Natural killer cell (primary cell): ENCODE measurements around the gene CSNK2A3. TPM values are rescaled to one million over a fixed set of nuclear protein-coding genes. Genes with fewer than 3 reads are reported as not detected.

Experiments used
- ATAC-seq, 3 donors: fragments of 150-1000 bp in 2 of 3; fragments of 200-7000 bp in 1 of 3; cut with Tn5 transposase; 1 replicate in 1 of 3; 2 replicates in 2 of 3; pipeline ENCODE4 v1.10.0; 2021; ENCODE audit warnings: mild to moderate bottlenecking in 2 of 3, moderate library complexity in 2 of 3
- DNase-seq, 2 donors: peaks; one replicate each; pipeline versions ENCODE4 v3.0.0 to v3.0.0-alpha.2; 2013 to 2021; ENCODE audit warnings: mixed read lengths in 1 of 2
- H3K27ac ChIP-seq: one replicate; pipeline ENCODE4 v1.5.1; 2013; ENCODE audit warnings: mild to moderate bottlenecking, low read length
- H3K27me3 ChIP-seq: one replicate; pipeline ENCODE4 v1.6.1; 2013; ENCODE audit warnings: low read length; ENCODE audit not compliant: control insufficient read depth, insufficient read depth
- H3K36me3 ChIP-seq: one replicate; pipeline ENCODE4 v1.6.1; 2013; ENCODE audit warnings: low read length; ENCODE audit not compliant: control insufficient read depth, insufficient read depth
- H3K4me1 ChIP-seq: one replicate; pipeline ENCODE4 v1.6.1; 2013; ENCODE audit warnings: low read length; ENCODE audit not compliant: control insufficient read depth, insufficient read depth
- H3K4me3 ChIP-seq: one replicate; pipeline ENCODE4 v1.5.1; 2013; ENCODE audit warnings: low read length
- H3K9me3 ChIP-seq: one replicate; pipeline ENCODE4 v1.6.1; 2013; ENCODE audit warnings: low read length; ENCODE audit not compliant: control insufficient read depth, insufficient read depth
- H3K27ac Mint-ChIP-seq, 2 donors: one replicate each; pipeline ENCODE4 v1.8.0; 2022; ENCODE audit warnings: mild to moderate bottlenecking in 2 of 2, mixed read lengths in 2 of 2, moderate library complexity in 1 of 2
- H3K27me3 Mint-ChIP-seq, 2 donors: one replicate each; pipeline ENCODE4 v1.8.0; 2022; ENCODE audit warnings: low read depth in 2 of 2, mixed read lengths in 2 of 2
- H3K36me3 Mint-ChIP-seq: one replicate; pipeline ENCODE4 v1.8.0; 2022; ENCODE audit warnings: mixed read lengths
- H3K4me1 Mint-ChIP-seq, 2 donors: one replicate each; pipeline ENCODE4 v1.8.0; 2022; ENCODE audit warnings: mixed read lengths in 2 of 2
- H3K4me3 Mint-ChIP-seq: one replicate; pipeline ENCODE4 v1.8.0; 2022; ENCODE audit warnings: mild to moderate bottlenecking, moderate library complexity, mixed read lengths
- H3K9me3 Mint-ChIP-seq, 2 donors: one replicate each; pipeline ENCODE4 v1.8.0; 2022; ENCODE audit warnings: mixed read lengths in 2 of 2
- WGBS: methylation state at CpG from one replicate; pipeline ENCODE4 v1.1.7; 2013; ENCODE audit warnings: missing lambda C conversion rate; ENCODE audit not compliant: insufficient coverage; 5-methylcytosine and 5-hydroxymethylcytosine counted together
- intact Hi-C: fragments of 100-400 bp; cut with micrococcal nuclease; formaldehyde crosslinking; loops from one replicate; pipeline ENCODE4 v1.14.2; 2022
- total RNA-seq, 4 donors: library from RNA; stranded (reverse); fragments of 120-200 nt in 1 of 4; gene quantifications; one replicate each; pipeline versions ENCODE4 v1.2.3 to v1.2.4, GENCODE V29; 2013 to 2022
- TF ChIP-seq, protein P1 (sequence below): fragments of 200-600 bp; IDR thresholded peaks from one replicate; pipeline ENCODE4 v1.8.0; 2022; ENCODE audit warnings: antibody characterized with exemption

CSNK2A3 gene
- total RNA-seq, 3 donors from 2014 or later (not counting 1 experiment from before 2014, with no cell fraction given), result 0.33 to 1.1 TPM; not detected in 1

DNA sequence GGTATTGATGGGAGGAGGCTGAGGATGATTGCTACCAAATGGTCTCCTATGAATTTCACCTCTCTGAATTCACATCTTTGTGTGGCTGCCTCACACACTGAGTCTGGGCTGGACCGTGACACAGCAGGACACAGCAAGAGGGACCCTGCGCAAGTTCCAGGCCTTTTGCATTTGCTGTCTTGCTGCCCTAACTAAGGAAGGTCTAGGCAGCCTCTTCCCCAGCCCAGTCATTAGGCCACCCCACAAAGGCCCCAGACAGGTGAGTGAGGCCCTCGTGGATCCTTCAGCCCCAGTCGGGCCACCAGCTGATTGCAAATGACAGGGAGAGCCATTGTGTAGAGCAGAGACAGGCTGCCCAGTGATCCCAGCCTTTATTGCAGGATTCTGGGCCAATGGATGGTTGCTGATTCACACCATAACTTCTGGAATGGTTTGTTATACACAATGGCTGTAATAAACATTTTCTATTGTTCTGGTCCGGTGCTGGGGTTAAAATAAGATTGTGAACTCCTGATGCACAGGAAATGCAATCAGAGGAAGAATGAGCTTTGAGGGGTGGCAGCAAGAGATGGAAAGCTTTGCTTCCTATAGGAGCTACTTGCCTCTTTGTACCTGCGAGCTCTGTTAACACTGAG lies 28.5 kb upstream of the CSNK2A3 start:
- H3K27ac Mint-ChIP-seq, result no peak overlapping the region
- H3K27me3 ChIP-seq, result no peaks in the 10 kb centered on the region
- no peak for DNase-seq

DNA sequence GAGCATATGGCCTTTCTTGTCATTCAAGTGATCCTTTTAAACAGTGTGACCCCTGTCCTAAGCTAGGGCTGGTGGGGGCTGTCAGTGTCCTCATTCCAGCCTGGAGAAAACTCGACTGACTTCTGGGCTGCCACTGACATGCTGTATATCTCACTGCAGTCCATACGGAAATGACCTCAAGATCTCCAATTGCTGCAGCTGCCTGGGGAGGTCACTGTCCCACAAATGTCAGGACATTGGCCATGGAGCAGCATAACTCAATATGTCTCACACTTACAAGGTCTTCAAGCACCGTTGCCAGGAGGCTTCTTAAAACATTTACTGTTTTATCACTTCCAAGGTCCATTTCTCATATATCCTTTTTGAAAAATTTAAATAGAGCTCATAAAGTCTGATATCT lies 27.8 kb upstream of the CSNK2A3 start:
- TF ChIP-seq, protein P1, sequence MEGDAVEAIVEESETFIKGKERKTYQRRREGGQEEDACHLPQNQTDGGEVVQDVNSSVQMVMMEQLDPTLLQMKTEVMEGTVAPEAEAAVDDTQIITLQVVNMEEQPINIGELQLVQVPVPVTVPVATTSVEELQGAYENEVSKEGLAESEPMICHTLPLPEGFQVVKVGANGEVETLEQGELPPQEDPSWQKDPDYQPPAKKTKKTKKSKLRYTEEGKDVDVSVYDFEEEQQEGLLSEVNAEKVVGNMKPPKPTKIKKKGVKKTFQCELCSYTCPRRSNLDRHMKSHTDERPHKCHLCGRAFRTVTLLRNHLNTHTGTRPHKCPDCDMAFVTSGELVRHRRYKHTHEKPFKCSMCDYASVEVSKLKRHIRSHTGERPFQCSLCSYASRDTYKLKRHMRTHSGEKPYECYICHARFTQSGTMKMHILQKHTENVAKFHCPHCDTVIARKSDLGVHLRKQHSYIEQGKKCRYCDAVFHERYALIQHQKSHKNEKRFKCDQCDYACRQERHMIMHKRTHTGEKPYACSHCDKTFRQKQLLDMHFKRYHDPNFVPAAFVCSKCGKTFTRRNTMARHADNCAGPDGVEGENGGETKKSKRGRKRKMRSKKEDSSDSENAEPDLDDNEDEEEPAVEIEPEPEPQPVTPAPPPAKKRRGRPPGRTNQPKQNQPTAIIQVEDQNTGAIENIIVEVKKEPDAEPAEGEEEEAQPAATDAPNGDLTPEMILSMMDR, result no peak
- no peaks in the 10 kb centered on the region for H3K9me3 ChIP-seq
- no peaks in the 10 kb centered on the region for H3K27me3 ChIP-seq
- H3K27ac Mint-ChIP-seq, result no peak overlapping the region
- DNase-seq (no peak), ATAC-seq (no peak)
- 85% methylated on average over 3 of the region's 3 CpGs for WGBS
- no peaks in the 10 kb centered on the region for H3K36me3 ChIP-seq
- intact Hi-C loops, result no loop called here
- H3K9me3 Mint-ChIP-seq, result no peaks in the 10 kb centered on the region
- H3K27me3 Mint-ChIP-seq, result peaks cover 2 to 16% of the 10 kb centered on the region in 2 donors
- no peaks in the 10 kb centered on the region for H3K4me1 ChIP-seq
- no peak overlapping the region for H3K4me3 Mint-ChIP-seq
- no peak overlapping the region for H3K27ac ChIP-seq
- H3K4me1 Mint-ChIP-seq, result no peaks in the 10 kb centered on the region
- H3K36me3 Mint-ChIP-seq, result no peaks in the 10 kb centered on the region
- H3K4me3 ChIP-seq, result no peak overlapping the region

More for the DNA sequence above, 28.5 kb upstream of the CSNK2A3 start:
- Histone ChIP-seq H3K4me1 (no peaks in the 10 kb centered on the region), H3K9me3 (no peaks in the 10 kb centered on the region), H3K27ac (no peak overlapping the region), H3K4me3 (no peak overlapping the region), H3K36me3 (no peaks in the 10 kb centered on the region)
- H3K27me3 Mint-ChIP-seq, result peaks cover 2 to 16% of the 10 kb centered on the region in 2 donors
- no peaks in the 10 kb centered on the region for H3K36me3 Mint-ChIP-seq
- H3K4me1 Mint-ChIP-seq, result no peaks in the 10 kb centered on the region
- H3K9me3 Mint-ChIP-seq, result no peaks in the 10 kb centered on the region
- TF ChIP-seq, protein P1, result no peak
- no peak for ATAC-seq
- intact Hi-C loops, result no loop called here
- 85% methylated on average over 6 of the region's 6 CpGs for WGBS
- no peak overlapping the region for H3K4me3 Mint-ChIP-seq

DNA sequence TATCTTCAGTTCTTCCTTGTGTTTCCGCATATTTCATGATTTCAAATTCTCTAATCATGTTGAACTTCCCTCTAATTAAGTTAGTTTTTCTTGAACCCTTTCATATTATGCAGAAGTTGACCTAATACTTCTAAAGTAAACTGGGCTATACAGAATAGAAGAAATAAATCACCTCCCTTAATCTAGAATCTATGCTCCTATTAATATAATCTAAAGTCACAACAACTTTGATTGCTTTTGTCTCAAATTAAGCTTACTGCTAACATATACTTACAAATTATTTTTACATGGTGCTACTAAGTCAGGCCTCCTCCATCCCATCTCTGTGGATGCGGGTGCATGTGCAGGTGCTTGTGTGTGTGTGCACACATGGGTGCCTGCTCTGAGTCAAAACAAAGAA lies 27.3 kb upstream of the CSNK2A3 start:
- H3K27me3 ChIP-seq, result no peaks in the 10 kb centered on the region
- H3K9me3 Mint-ChIP-seq, result no peaks in the 10 kb centered on the region
- ATAC-seq, result no peak
- no peak for DNase-seq
- no peaks in the 10 kb centered on the region for H3K9me3 ChIP-seq
- no peaks in the 10 kb centered on the region for H3K36me3 Mint-ChIP-seq
- intact Hi-C loops, result no loop called here
- no peak overlapping the region for H3K4me3 ChIP-seq
- H3K4me3 Mint-ChIP-seq, result no peak overlapping the region
- no peaks in the 10 kb centered on the region for H3K36me3 ChIP-seq
- no peaks in the 10 kb centered on the region for H3K4me1 ChIP-seq
- H3K27me3 Mint-ChIP-seq, result peaks cover 2 to 16% of the 10 kb centered on the region in 2 donors
- H3K27ac ChIP-seq, result no peak overlapping the region
- TF ChIP-seq, protein P1, result no peak
- 95% methylated on average over 2 of the region's 2 CpGs for WGBS
- no peak overlapping the region for H3K27ac Mint-ChIP-seq
- no peaks in the 10 kb centered on the region for H3K4me1 Mint-ChIP-seq

DNA sequence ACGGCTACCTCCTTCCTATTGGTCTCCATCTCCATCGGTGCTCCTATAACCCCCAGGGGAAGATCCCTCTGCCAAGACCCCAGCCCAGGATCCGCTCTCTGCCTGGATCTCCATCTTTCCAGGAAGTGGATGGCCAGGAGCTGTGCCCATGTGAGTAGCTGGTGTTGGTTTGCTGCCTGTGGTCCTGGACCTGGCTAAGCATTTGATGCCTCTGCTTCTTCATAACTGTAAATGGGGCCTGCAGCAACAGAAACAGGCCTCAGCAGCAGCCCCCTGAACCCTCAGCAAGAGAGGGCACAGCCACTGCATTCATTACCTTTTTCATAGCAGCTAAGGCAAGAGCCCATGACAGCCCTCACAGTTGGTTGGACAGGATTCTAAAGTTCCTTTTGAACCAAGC lies 26.6 kb upstream of the CSNK2A3 start:
- H3K27ac Mint-ChIP-seq, result no peak overlapping the region

More for the DNA sequence above, 26.6 kb upstream of the CSNK2A3 start:
- Histone ChIP-seq H3K4me1 (no peaks in the 10 kb centered on the region), H3K4me3 (no peak overlapping the region), H3K36me3 (no peaks in the 10 kb centered on the region), H3K27me3 (no peaks in the 10 kb centered on the region), H3K9me3 (no peaks in the 10 kb centered on the region), H3K27ac (no peak overlapping the region)
- no peaks in the 10 kb centered on the region for H3K4me1 Mint-ChIP-seq
- intact Hi-C loops, result no loop called here
- no peak for DNase-seq
- H3K4me3 Mint-ChIP-seq, result no peak overlapping the region
- ATAC-seq, result no peak
- 92% methylated on average over 3 of the region's 3 CpGs for WGBS
- TF ChIP-seq, protein P1, result no peak
- no peaks in the 10 kb centered on the region for H3K36me3 Mint-ChIP-seq
- peaks cover 2 to 16% of the 10 kb centered on the region in 2 donors for H3K27me3 Mint-ChIP-seq
- H3K9me3 Mint-ChIP-seq, result no peaks in the 10 kb centered on the region
